MCF 10A (cell line): ENCODE results near the gene KCNIP1. TPM values are rescaled to one million over a fixed set of nuclear protein-coding genes. Genes with fewer than 3 reads are reported as not detected.

Experiments used
- BruUV-seq: library from RNA; stranded (reverse); fragments of 400-500 nt; replicated peaks from 2 replicates; lab custom pipeline; 2021; lab: Mats Ljungman, UMichigan
- CTCF ChIA-PET: fragments of 300-600 bp; sonication (Branson Sonifier 250); formaldehyde crosslinking; extraction: SDS; loops from one replicate; lab custom pipeline; 2021; ENCODE audit warnings: antibody characterized with exemption, inconsistent platforms; lab: Yijun Ruan, JAX
- POLR2A ChIA-PET: fragments of 300-600, 350-650 bp; sonication (Branson Sonifier 250); formaldehyde crosslinking; extraction: SDS; loops from one replicate; lab custom pipeline; 2020; ENCODE audit warnings: antibody characterized with exemption, inconsistent platforms; lab: Yijun Ruan, JAX
- DNase-seq: peaks from one replicate; pipeline ENCODE4 v3.0.0-alpha.2; 2018; ENCODE audit not compliant: unreplicated experiment
- H3K27ac Mint-ChIP-seq: one replicate; pipeline ENCODE4 v1.8.0; 2022; ENCODE audit warnings: mild to moderate bottlenecking, low read depth, mixed read lengths; ENCODE audit not compliant: unreplicated experiment
- H3K27me3 Mint-ChIP-seq: one replicate; pipeline ENCODE4 v1.8.0; 2022; ENCODE audit warnings: mixed read lengths; ENCODE audit not compliant: insufficient read depth, unreplicated experiment
- H3K36me3 Mint-ChIP-seq: one replicate; pipeline ENCODE4 v1.8.0; 2022; ENCODE audit warnings: mild to moderate bottlenecking, moderate library complexity, mixed read lengths; ENCODE audit not compliant: insufficient read depth, unreplicated experiment
- H3K4me1 Mint-ChIP-seq: one replicate; pipeline ENCODE4 v1.8.0; 2022; ENCODE audit warnings: mixed read lengths; ENCODE audit not compliant: insufficient read depth, unreplicated experiment
- H3K4me3 Mint-ChIP-seq: one replicate; pipeline ENCODE4 v1.8.0; 2022; ENCODE audit warnings: mild to moderate bottlenecking, moderate library complexity, mixed read lengths; ENCODE audit not compliant: unreplicated experiment
- H3K9me3 Mint-ChIP-seq: one replicate; pipeline ENCODE4 v1.8.0; 2022; ENCODE audit warnings: mixed read lengths; ENCODE audit not compliant: unreplicated experiment
- CTCF ChIP-seq: fragments of 200-600 bp; IDR thresholded peaks from one replicate; pipeline ENCODE4 v1.8.0; 2022; ENCODE audit warnings: antibody characterized with exemption, mild to moderate bottlenecking; ENCODE audit not compliant: unreplicated experiment
- intact Hi-C: fragments of 100-400 bp; cut with micrococcal nuclease; formaldehyde crosslinking; loops from 2 replicates; pipeline ENCODE4 v1.14.1; 2022
- total RNA-seq: library from RNA; stranded (reverse); gene quantifications from 2 replicates; pipeline ENCODE4 v1.2.3, GENCODE V29; 2022

KCNIP1 gene
- total RNA-seq, 1 experiment from 2014 or later: not detected

DNA sequence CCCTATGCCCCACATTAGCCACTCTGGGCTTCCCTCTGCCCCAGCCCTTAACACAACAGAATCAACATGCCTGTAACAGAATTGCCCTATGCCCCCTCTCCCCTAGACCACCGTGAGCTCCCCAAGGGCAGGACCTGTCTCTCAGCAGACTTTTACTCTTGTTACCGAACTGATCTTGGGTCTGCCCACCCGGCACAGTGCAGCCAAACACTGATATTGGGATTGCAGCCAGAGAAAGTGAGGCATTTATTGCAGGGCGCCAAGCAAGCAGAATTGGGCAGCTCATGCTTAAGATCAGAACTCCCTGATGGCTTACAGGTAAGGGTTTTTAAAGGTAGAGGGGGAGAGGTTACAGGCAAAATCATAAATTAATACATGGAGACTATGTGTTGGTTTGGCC, 33.5 kb upstream of the KCNIP1 start:
- Mint-ChIP-seq H3K27ac (no peak overlapping the region), H3K4me1 (no peaks in the 10 kb centered on the region), H3K27me3 (no peaks in the 10 kb centered on the region), H3K4me3 (no peak overlapping the region), H3K36me3 (peaks cover 6% of the 10 kb centered on the region), H3K9me3 (no peaks in the 10 kb centered on the region)
- TF ChIP-seq CTCF: no peak
- POLR2A ChIA-PET: no interaction called here
- no TSS peak for BruUV-seq
- no peak for DNase-seq
- intact Hi-C loops: no loop called here
- CTCF ChIA-PET: interaction anchor here (0.5 to 1.4 kb wide), 5 partner anchors 14 to 309 kb away, joined by 3 to 7 read pairs (median 3); no protein-coding TSS in a partner anchor

DNA sequence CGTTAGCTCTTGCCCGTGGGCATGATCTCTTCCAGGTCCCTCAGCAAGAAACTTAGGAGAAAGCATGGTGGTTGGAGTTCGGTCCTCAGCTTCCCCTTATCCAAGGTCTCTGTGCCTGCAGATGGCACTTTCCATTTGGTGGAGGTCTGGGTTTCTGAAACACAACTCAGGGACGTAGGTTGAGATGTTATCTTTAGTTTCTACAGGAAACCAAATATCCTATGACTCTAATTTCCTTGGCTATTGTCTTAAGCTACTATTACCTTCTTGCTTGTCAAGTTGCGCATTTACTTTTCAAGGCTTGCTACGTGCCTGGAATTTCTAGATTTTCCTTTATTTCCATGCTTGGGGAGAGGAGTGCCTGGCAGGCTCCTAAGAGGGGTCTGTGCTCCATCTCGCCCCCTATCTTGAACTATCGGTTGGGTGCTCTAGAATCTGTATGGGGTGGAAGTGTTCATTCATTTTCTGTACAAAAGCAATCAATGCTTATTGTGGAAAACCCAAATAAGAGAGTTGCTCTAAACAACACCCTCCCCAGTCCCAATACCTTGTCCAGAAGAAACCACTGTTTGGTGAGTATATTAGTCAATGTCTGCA, 32.9 kb upstream of the KCNIP1 start:
- intact Hi-C loops: no loop called here
- POLR2A ChIA-PET: no interaction called here
- Mint-ChIP-seq H3K9me3 (no peaks in the 10 kb centered on the region), H3K27ac (no peak overlapping the region), H3K4me1 (no peaks in the 10 kb centered on the region), H3K27me3 (no peaks in the 10 kb centered on the region), H3K4me3 (no peak overlapping the region), H3K36me3 (peaks cover 6% of the 10 kb centered on the region)
- TF ChIP-seq CTCF: no peak
- BruUV-seq: no TSS peak
- DNase-seq: no peak
- CTCF ChIA-PET: interaction anchor here (0.8 to 1.4 kb wide), 2 partner anchors 14 to 16 kb away, joined by 3 to 7 read pairs; no protein-coding TSS in a partner anchor

GRCh38 chr5:170471551-170472178, 32.2 kb upstream of the KCNIP1 start:
- Mint-ChIP-seq H3K27ac (no peak overlapping the region), H3K27me3 (no peaks in the 10 kb centered on the region), H3K4me3 (no peak overlapping the region), H3K36me3 (peaks cover 6% of the 10 kb centered on the region), H3K9me3 (no peaks in the 10 kb centered on the region), H3K4me1 (no peaks in the 10 kb centered on the region)
- BruUV-seq: no TSS peak
- no peak for DNase-seq
- intact Hi-C loops: no loop called here
- TF ChIP-seq CTCF: no peak
- CTCF ChIA-PET: interaction anchor here (0.6 kb wide), 1 partner anchor 37 kb away, joined by 3 read pairs; no protein-coding TSS in a partner anchor
- POLR2A ChIA-PET: no interaction called here

GRCh38 chr5:170473642-170474041, 30.2 kb upstream of the KCNIP1 start:
- intact Hi-C loops: no loop called here

More at GRCh38 chr5:170473642-170474041, 30.2 kb upstream of the KCNIP1 start:
- BruUV-seq: no TSS peak
- Mint-ChIP-seq H3K4me1 (no peaks in the 10 kb centered on the region), H3K9me3 (no peaks in the 10 kb centered on the region), H3K36me3 (peaks cover 6% of the 10 kb centered on the region), H3K27ac (no peak overlapping the region), H3K4me3 (no peak overlapping the region), H3K27me3 (no peaks in the 10 kb centered on the region)
- no peak for TF ChIP-seq CTCF
- DNase-seq: no peak
- ChIA-PET POLR2A (interaction anchor here (0.8 to 1.1 kb wide), 3 partner anchors 49 to 142 kb away, joined by 3 to 4 read pairs (median 3); no protein-coding TSS in a partner anchor), CTCF (interaction anchor here (0.7 to 3.7 kb wide), 8 partner anchors 21 to 318 kb away, joined by 3 to 10 read pairs (median 4); no protein-coding TSS in a partner anchor)
